H9 (cell line): ENCODE data around the gene ELAVL1. TPM values are rescaled to one million over a fixed set of nuclear protein-coding genes. Genes with fewer than 3 reads are reported as not detected.
A peak's percentile ranks its signal among the peaks of the same experiment; 100 is the strongest.

ENCODE experiments used
- DNase-seq: peaks from one replicate; pipeline ENCODE4 v3.0.0-alpha.2; 2017
- H2AFZ ChIP-seq: one replicate; pipeline ENCODE4 v1.6.1; 2013; ENCODE audit warnings: mild to moderate bottlenecking, low read length, control low read depth, moderate library complexity
- H2AK5ac ChIP-seq: 2 replicates; pipeline ENCODE4 v1.6.1; 2013; ENCODE audit warnings: low read length, control low read depth, mixed read lengths; ENCODE audit not compliant: insufficient read length
- H2BK120ac ChIP-seq: one replicate; pipeline ENCODE4 v1.6.1; 2013; ENCODE audit warnings: low read depth, mild to moderate bottlenecking, low read length, control low read depth, inconsistent platforms; ENCODE audit not compliant: poor library complexity, severe bottlenecking
- H2BK12ac ChIP-seq: 2 replicates; pipeline ENCODE4 v1.6.1; 2013; ENCODE audit warnings: low read length, control low read depth, mixed read lengths, low read depth; ENCODE audit not compliant: insufficient read length
- H2BK15ac ChIP-seq: 2 replicates; pipeline ENCODE4 v1.6.1; 2013; ENCODE audit warnings: low read depth, low read length, control low read depth
- H2BK20ac ChIP-seq: one replicate; pipeline ENCODE4 v1.6.1; 2013; ENCODE audit warnings: low read depth, mild to moderate bottlenecking, low read length, control low read depth, inconsistent platforms; ENCODE audit not compliant: poor library complexity, severe bottlenecking
- H2BK5ac ChIP-seq: 2 replicates; pipeline ENCODE4 v1.6.1; 2013; ENCODE audit warnings: low read length, control low read depth, mixed read lengths; ENCODE audit not compliant: insufficient read length
- H3K14ac ChIP-seq: 2 replicates; pipeline ENCODE4 v1.6.1; 2013; ENCODE audit warnings: low read length, control low read depth; ENCODE audit not compliant: insufficient read depth
- H3K18ac ChIP-seq: 2 replicates; pipeline ENCODE4 v1.6.1; 2013; ENCODE audit warnings: low read depth, mild to moderate bottlenecking, mixed read lengths, low read length, control low read depth; ENCODE audit not compliant: insufficient read length
- H3K23ac ChIP-seq: 2 replicates; pipeline ENCODE4 v1.6.1; 2013; ENCODE audit warnings: low read length, control low read depth, mixed read lengths, low read depth; ENCODE audit not compliant: insufficient read length
- H3K23me2 ChIP-seq: 2 replicates; pipeline ENCODE4 v1.6.1; 2013; ENCODE audit warnings: low read depth, mild to moderate bottlenecking, mixed read lengths, low read length, control low read depth; ENCODE audit not compliant: insufficient read length, poor library complexity, severe bottlenecking
- H3K27ac ChIP-seq: 2 replicates; pipeline ENCODE4 v1.5.1; 2013; ENCODE audit warnings: low read length, control low read depth, mixed read lengths, low read depth; ENCODE audit not compliant: insufficient read length
- H3K27me3 ChIP-seq: 2 replicates; pipeline ENCODE4 v1.6.1; 2013; ENCODE audit warnings: low read length, control low read depth, inconsistent platforms; ENCODE audit not compliant: insufficient read depth
- H3K4ac ChIP-seq: 2 replicates; pipeline ENCODE4 v1.6.1; 2013; ENCODE audit warnings: low read depth, mild to moderate bottlenecking, control low read depth, inconsistent platforms, low read length, moderate library complexity
- H3K4me1 ChIP-seq: 2 replicates; pipeline ENCODE4 v1.6.1; 2013; ENCODE audit warnings: low read length, control low read depth, inconsistent platforms; ENCODE audit not compliant: insufficient read depth
- H3K4me2 ChIP-seq: 2 replicates; pipeline ENCODE4 v1.6.1; 2013; ENCODE audit warnings: low read length, control low read depth, mixed read lengths; ENCODE audit not compliant: insufficient read length, insufficient read depth
- H3K56ac ChIP-seq: 2 replicates; pipeline ENCODE4 v1.6.1; 2013; ENCODE audit warnings: low read depth, mild to moderate bottlenecking, mixed read lengths, low read length, control low read depth; ENCODE audit not compliant: insufficient read length
- H3K79me1 ChIP-seq: 2 replicates; pipeline ENCODE4 v1.6.1; 2013; ENCODE audit warnings: low read depth, mild to moderate bottlenecking, moderate library complexity, low read length, control low read depth, inconsistent platforms; ENCODE audit not compliant: insufficient read depth, poor library complexity, severe bottlenecking
- H3K79me2 ChIP-seq: 2 replicates; pipeline ENCODE4 v1.6.1; 2013; ENCODE audit warnings: low read length, control low read depth, inconsistent platforms; ENCODE audit not compliant: insufficient read depth
- H3K9ac ChIP-seq: 2 replicates; pipeline ENCODE4 v1.6.1; 2013; ENCODE audit warnings: low read length, control low read depth, mixed read lengths; ENCODE audit not compliant: insufficient read length; ENCODE audit errors: extremely low read depth
- H3K9me3 ChIP-seq: one replicate; pipeline ENCODE4 v1.6.1; 2013; ENCODE audit warnings: low read depth, low read length, inconsistent platforms; ENCODE audit not compliant: control insufficient read depth
- H3T11ph ChIP-seq: one replicate; pipeline ENCODE4 v1.6.1; 2013; ENCODE audit warnings: mild to moderate bottlenecking, low read length, control low read depth, inconsistent platforms
- H4K20me1 ChIP-seq: one replicate; pipeline ENCODE4 v1.6.1; 2013; ENCODE audit not compliant: control insufficient read depth, insufficient read length, insufficient read depth
- H4K5ac ChIP-seq: 2 replicates; pipeline ENCODE4 v1.6.1; 2013; ENCODE audit warnings: low read depth, mild to moderate bottlenecking, mixed read lengths, low read length, control low read depth; ENCODE audit not compliant: insufficient read length
- H4K8ac ChIP-seq: replicated peaks from 2 replicates; pipeline ENCODE4 v1.6.1; 2013; ENCODE audit warnings: low read length, control low read depth, mixed read lengths, low read depth; ENCODE audit not compliant: insufficient read length
- H4K91ac ChIP-seq: 2 replicates; pipeline ENCODE4 v1.6.1; 2013; ENCODE audit warnings: low read depth, mild to moderate bottlenecking, moderate library complexity, mixed read lengths, low read length, control low read depth; ENCODE audit not compliant: insufficient read length
- H3K27ac Mint-ChIP-seq, 3 experiments: 2 replicates in 2 of 3; 3 replicates in 1 of 3; pipeline ENCODE4 v1.8.0; 2020 to 2021; ENCODE audit warnings: mixed read lengths in 3 of 3, mild to moderate bottlenecking in 1 of 3, moderate library complexity in 1 of 3
- H3K27me3 Mint-ChIP-seq: 2 replicates; pipeline ENCODE4 v1.8.0; 2021; ENCODE audit warnings: low read depth, mild to moderate bottlenecking, moderate library complexity, mixed read lengths
- H3K36me3 Mint-ChIP-seq, 3 experiments: 2 replicates in 2 of 3; 3 replicates in 1 of 3; pipeline ENCODE4 v1.8.0; 2020 to 2021; ENCODE audit warnings: low read depth in 3 of 3, mixed read lengths in 3 of 3; ENCODE audit not compliant: insufficient read depth in 1 of 3
- H3K4me1 Mint-ChIP-seq, 2 experiments: 2 replicates each; pipeline ENCODE4 v1.8.0; 2020; ENCODE audit warnings: mixed read lengths in 2 of 2
- H3K4me3 Mint-ChIP-seq, 2 experiments: 2 replicates in 1 of 2; 3 replicates in 1 of 2; pipeline ENCODE4 v1.8.0; 2020 to 2021; ENCODE audit warnings: mild to moderate bottlenecking in 2 of 2, mixed read lengths in 2 of 2, moderate library complexity in 1 of 2
- H3K9me3 Mint-ChIP-seq, 2 experiments: 2 replicates in 1 of 2; 3 replicates in 1 of 2; pipeline ENCODE4 v1.8.0; 2020; ENCODE audit warnings: mild to moderate bottlenecking in 2 of 2, mixed read lengths in 2 of 2, moderate library complexity in 1 of 2
- WGBS: extraction: QIAGEN DNeasy Blood & Tissue Kit; methylation state at CpG from one replicate; pipeline ENCODE4 v1.1.7; 2013; ENCODE audit warnings: missing lambda C conversion rate, low lambda C conversion rate, mixed read lengths; ENCODE audit not compliant: insufficient read length; ENCODE audit errors: extremely low coverage; 5-methylcytosine and 5-hydroxymethylcytosine counted together
- total RNA-seq: library from RNA; stranded (reverse); gene quantifications from 2 replicates; pipeline ENCODE4 v1.2.1, GENCODE V29; 2021
- TF ChIP-seq, protein P1 (sequence below): fragments of 200-600 bp; sonication (generic); conservative IDR thresholded peaks from 3 replicates; pipeline ENCODE4 v1.8.0; 2021; ENCODE audit warnings: antibody characterized with exemption, mild to moderate bottlenecking

Gene ELAVL1
- total RNA-seq, 1 experiment from 2014 or later = 149 TPM

DNA sequence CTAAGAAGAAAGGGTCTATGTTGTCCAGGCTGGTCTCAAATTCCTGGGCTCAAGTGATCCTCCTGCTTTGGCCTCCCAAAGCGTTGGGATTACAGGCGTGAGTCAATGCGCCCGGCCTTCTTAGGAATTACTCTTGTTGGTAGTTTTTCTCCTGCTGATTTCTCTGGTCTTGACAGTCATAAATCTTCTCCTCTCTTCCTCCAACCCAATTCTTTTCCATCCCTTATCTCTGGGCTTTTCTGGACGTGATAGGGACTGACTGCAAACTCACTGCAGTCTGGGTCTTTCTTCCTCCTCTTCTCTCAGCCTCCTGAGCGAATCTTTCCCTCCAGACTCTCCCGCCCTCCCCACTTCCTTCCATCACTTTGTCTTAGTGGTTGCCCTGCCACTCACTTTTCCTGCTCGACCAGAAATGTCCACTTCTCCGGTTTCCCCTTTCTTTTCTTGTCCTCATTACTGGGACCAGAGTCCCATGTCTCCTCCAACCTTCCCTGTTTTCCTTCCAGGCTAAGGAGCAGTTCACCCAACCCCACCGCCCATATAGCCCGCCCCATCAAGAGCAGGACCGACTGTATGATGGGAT, 40.1 kb downstream of the ELAVL1 start:
- Histone ChIP-seq H4K8ac (no peak overlapping the region), H2AK5ac (no peak overlapping the region), H2BK15ac (no peak overlapping the region), H3K27ac (no peak overlapping the region), H3K4me2 (no peak overlapping the region), H3K79me2 (no peaks in the 10 kb centered on the region), H3K4ac (no peak overlapping the region), H3K23me2 (no peaks in the 10 kb centered on the region), H3K4me1 (no peaks in the 10 kb centered on the region), H3K23ac (no peak overlapping the region), H3K14ac (no peak overlapping the region), H3T11ph (no peak overlapping the region), H3K79me1 (no peaks in the 10 kb centered on the region), H3K9ac (no peak overlapping the region), H3K9me3 (no peaks in the 10 kb centered on the region), H2BK120ac (no peak overlapping the region), H3K27me3 (no peaks in the 10 kb centered on the region), H2BK5ac (no peak overlapping the region), H2BK20ac (no peak overlapping the region), H4K5ac (no peak overlapping the region), H2AFZ (no peak overlapping the region), H3K18ac (no peak overlapping the region), H4K91ac (no peak overlapping the region), H3K56ac (no peak overlapping the region), H4K20me1 (no peaks in the 10 kb centered on the region), H2BK12ac (no peak overlapping the region)
- Mint-ChIP-seq H3K4me3 (no peak overlapping the region), H3K27me3 (no peaks in the 10 kb centered on the region), H3K9me3 (no peaks in the 10 kb centered on the region), H3K4me1 (peaks cover 12 to 16% of the 10 kb centered on the region in 2 experiments), H3K36me3 (peaks cover 39 to 79% (median 76%) of the 10 kb centered on the region in 3 experiments), H3K27ac (peak overlapping the region in 1 of 3 experiments; percentile 37; a peak in 1 of 7 replicates)
- WGBS = no CpG with 5 or more reads among the region's 12 CpGs
- TF ChIP-seq, protein P1, sequence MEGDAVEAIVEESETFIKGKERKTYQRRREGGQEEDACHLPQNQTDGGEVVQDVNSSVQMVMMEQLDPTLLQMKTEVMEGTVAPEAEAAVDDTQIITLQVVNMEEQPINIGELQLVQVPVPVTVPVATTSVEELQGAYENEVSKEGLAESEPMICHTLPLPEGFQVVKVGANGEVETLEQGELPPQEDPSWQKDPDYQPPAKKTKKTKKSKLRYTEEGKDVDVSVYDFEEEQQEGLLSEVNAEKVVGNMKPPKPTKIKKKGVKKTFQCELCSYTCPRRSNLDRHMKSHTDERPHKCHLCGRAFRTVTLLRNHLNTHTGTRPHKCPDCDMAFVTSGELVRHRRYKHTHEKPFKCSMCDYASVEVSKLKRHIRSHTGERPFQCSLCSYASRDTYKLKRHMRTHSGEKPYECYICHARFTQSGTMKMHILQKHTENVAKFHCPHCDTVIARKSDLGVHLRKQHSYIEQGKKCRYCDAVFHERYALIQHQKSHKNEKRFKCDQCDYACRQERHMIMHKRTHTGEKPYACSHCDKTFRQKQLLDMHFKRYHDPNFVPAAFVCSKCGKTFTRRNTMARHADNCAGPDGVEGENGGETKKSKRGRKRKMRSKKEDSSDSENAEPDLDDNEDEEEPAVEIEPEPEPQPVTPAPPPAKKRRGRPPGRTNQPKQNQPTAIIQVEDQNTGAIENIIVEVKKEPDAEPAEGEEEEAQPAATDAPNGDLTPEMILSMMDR = no peak
- DNase-seq = no peak
